Kidney (tissue), 14 donors: ENCODE measurements around the gene UST. TPM values are rescaled to one million over a fixed set of nuclear protein-coding genes. Genes with fewer than 3 reads are reported as not detected.

Source experiments
- DNase-seq, 5 donors: peaks; one replicate each; pipeline ENCODE4 v3.0.0-alpha.2; 2013 to 2020
- FAIRE-seq: peaks from 2 replicates; lab custom pipeline; 2012; peaks lifted over from hg19 to GRCh38; lab: Jason Lieb, UNC
- H3K27ac ChIP-seq, 2 donors: one replicate each; pipeline ENCODE4 v1.7.0; 2013; ENCODE audit warnings: low read depth in 2 of 2, low read length in 2 of 2, inconsistent platforms in 1 of 2
- H3K27me3 ChIP-seq: one replicate; pipeline ENCODE4 v1.7.1; 2013; ENCODE audit warnings: low read length, inconsistent platforms; ENCODE audit not compliant: control insufficient read depth, insufficient read depth
- H3K36me3 ChIP-seq, 3 donors: one replicate each; pipeline versions ENCODE4 v1.7.0 to v1.7.1; 2013; ENCODE audit warnings: low read length in 3 of 3, control low read depth in 1 of 3, inconsistent platforms in 1 of 3; ENCODE audit not compliant: insufficient read depth in 3 of 3, control insufficient read depth in 2 of 3
- H3K4me1 ChIP-seq, 3 donors: one replicate each; pipeline versions ENCODE4 v1.7.0 to v1.7.1; 2013; ENCODE audit warnings: low read length in 3 of 3, inconsistent platforms in 1 of 3, low read depth in 1 of 3; ENCODE audit not compliant: control insufficient read depth in 2 of 3, insufficient read depth in 2 of 3
- H3K4me3 ChIP-seq, 3 donors: one replicate each; pipeline versions ENCODE4 v1.7.0 to v1.8.1; 2013; ENCODE audit warnings: low read length in 3 of 3, control low read depth in 1 of 3, inconsistent platforms in 1 of 3
- H3K9ac ChIP-seq, 3 donors: one replicate each; pipeline versions ENCODE4 v1.7.0 to v1.7.1; 2013; ENCODE audit warnings: low read length in 3 of 3, control low read depth in 1 of 3, inconsistent platforms in 1 of 3
- H3K9me3 ChIP-seq, 3 donors: one replicate each; pipeline versions ENCODE4 v1.7.0 to v1.7.1; 2013; ENCODE audit warnings: low read length in 3 of 3, control low read depth in 1 of 3, inconsistent platforms in 1 of 3; ENCODE audit not compliant: control insufficient read depth in 2 of 3, insufficient read depth in 1 of 3
- intact Hi-C: fragments of 100-400 bp; cut with DNase I; formaldehyde crosslinking; loops from one replicate; pipeline ENCODE4 v1.11.1; 2022
- polyA plus RNA-seq: library from polyadenylated mRNA; stranded (reverse); fragments of 350-450 nt; fragmentation: Illumina TruSeq; extraction: RNeasy Lipid Tissue Mini Kit (QIAGEN cat#74804); gene quantifications from one replicate; pipeline ENCODE4 v1.2.3, GENCODE V29; 2014; ENCODE audit warnings: low read depth, low replicate concordance; ENCODE audit not compliant: insufficient read depth
- total RNA-seq: library from RNA; stranded (reverse); fragmentation: NEBNext Ultra II Directional; extraction: Animal tissue kit (Norgen Biotek cat#: 25700); gene quantifications from one replicate; pipeline ENCODE4 v1.2.1, GENCODE V29; 2021
- TF ChIP-seq, protein P1 (sequence below): IDR thresholded peaks from 3 replicates; pipeline ENCODE4 v1.5.1; 2012; ENCODE audit warnings: mild to moderate bottlenecking, moderate library complexity, borderline replicate concordance; ENCODE audit not compliant: insufficient read depth; ENCODE audit errors: extremely low read depth
- donor health status: control.
- donor health status: control.
- donor health status: control.
- donor health status: control.
- donor health status: control.
- donor health status: DM: yes; HTN: yes; CAD: no.
- donor health status: Normal renal cell carcinoma (clear cell type).

UST gene
- total and polyA plus RNA-seq, 2 donors from 2014 or later = 3.2 to 4.2 TPM

DNA sequence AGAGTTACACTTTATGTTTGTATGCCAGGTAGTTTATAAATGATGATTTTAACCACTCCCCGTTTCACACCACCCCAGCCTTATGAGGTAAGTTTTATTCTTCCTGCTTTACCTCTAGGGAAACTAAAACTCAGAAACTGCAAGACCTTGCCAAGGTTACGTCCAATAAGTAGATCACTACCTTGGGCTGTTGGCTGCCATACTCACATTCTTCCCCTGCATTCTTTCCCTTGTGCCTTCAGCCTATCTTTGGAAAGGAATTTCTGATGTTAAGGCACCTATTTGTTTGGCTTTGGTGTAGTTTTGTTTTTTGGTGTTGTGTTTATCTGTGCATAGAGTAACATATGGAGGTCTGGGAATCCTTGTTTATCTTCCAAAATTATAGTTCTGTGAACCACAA, 122.1 kb downstream of the UST start:
- no peak for FAIRE-seq

DNA sequence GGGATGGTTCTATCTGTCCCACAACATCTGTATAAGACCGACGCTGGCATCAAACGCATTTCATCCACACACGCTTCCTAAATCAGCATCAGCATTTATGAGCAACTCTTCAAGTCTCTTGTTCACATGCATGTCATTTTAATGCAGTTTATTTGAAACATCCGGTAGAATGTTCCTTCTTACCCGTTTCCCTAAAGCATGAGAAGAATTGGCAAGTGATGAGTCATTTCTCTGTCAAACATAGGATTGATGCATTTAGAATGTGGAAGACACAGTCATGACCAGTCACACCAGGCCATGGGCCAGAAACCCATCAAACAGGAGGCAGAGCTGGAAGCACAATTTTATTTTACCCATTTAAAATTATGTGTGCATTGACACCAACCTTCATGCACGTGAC, 122.8 kb downstream of the UST start:
- H3K27me3 ChIP-seq = no peaks in the 10 kb centered on the region
- intact Hi-C loops = no loop called here
- H3K9ac ChIP-seq = no peak overlapping the region
- FAIRE-seq (no peak), DNase-seq (peak in 1 of 5 donors; percentile 15)
- no peaks in the 10 kb centered on the region for H3K9me3 ChIP-seq
- TF ChIP-seq, protein P1, sequence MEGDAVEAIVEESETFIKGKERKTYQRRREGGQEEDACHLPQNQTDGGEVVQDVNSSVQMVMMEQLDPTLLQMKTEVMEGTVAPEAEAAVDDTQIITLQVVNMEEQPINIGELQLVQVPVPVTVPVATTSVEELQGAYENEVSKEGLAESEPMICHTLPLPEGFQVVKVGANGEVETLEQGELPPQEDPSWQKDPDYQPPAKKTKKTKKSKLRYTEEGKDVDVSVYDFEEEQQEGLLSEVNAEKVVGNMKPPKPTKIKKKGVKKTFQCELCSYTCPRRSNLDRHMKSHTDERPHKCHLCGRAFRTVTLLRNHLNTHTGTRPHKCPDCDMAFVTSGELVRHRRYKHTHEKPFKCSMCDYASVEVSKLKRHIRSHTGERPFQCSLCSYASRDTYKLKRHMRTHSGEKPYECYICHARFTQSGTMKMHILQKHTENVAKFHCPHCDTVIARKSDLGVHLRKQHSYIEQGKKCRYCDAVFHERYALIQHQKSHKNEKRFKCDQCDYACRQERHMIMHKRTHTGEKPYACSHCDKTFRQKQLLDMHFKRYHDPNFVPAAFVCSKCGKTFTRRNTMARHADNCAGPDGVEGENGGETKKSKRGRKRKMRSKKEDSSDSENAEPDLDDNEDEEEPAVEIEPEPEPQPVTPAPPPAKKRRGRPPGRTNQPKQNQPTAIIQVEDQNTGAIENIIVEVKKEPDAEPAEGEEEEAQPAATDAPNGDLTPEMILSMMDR = no peak
- H3K27ac ChIP-seq = no peak overlapping the region
- no peaks in the 10 kb centered on the region for H3K4me1 ChIP-seq
- no peak overlapping the region for H3K4me3 ChIP-seq
- H3K36me3 ChIP-seq = no peaks in the 10 kb centered on the region

More for the DNA sequence above, 122.1 kb downstream of the UST start:
- no peaks in the 10 kb centered on the region for H3K9me3 ChIP-seq
- no peak for DNase-seq
- H3K36me3 ChIP-seq = no peaks in the 10 kb centered on the region
- no peak overlapping the region for H3K27ac ChIP-seq
- no peak overlapping the region for H3K9ac ChIP-seq
- TF ChIP-seq, protein P1 = no peak
- no peaks in the 10 kb centered on the region for H3K4me1 ChIP-seq
- intact Hi-C loops = no loop called here
- H3K4me3 ChIP-seq = no peak overlapping the region
- H3K27me3 ChIP-seq = no peaks in the 10 kb centered on the region

DNA sequence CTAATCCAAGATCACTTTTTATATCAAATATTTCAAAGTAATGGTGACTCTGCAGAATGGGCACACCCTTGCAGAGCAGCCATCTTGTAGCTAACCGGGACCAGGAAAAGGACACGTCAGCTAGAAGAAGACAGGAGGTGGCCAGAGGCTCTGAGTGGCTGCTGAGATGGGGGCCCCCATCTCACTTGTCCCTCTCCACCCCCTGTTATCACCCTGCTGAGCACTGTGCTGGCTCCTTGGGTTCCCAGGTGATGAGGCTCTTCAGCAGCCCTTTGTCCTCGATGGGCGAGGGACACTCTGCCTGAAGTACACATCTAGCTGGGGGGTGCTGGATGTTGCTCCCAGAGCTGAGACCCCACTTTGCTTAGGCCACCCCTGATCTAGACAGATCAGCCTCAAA, 126.3 kb downstream of the UST start:
- TF ChIP-seq, protein P1 = no peak
- Histone ChIP-seq H3K36me3 (no peaks in the 10 kb centered on the region), H3K27ac (no peak overlapping the region), H3K4me3 (no peak overlapping the region), H3K4me1 (no peaks in the 10 kb centered on the region), H3K9me3 (no peaks in the 10 kb centered on the region), H3K27me3 (no peaks in the 10 kb centered on the region), H3K9ac (no peak overlapping the region)
- FAIRE-seq (no peak), DNase-seq (peak in 1 of 5 donors; percentile 48)
- intact Hi-C loops = no loop called here

DNA sequence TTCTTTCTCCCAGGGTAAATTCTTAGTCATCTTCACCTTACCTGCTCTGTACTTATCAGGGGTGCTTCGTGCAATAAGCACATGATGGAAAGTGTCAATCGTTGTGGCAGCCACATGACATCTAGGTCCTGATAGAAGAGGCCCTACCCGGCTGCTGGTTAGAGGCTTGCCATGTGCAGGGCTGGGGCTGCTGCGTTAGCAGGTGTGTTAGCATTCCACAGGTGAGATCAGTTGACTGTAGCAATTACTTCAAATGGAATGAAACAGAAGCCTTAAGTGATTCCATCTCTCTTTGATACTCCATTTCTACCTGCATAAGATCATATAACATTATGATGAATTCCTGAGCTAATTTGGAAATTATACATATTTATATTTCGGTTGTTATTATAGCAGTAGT, 127.0 kb downstream of the UST start:
- Histone ChIP-seq H3K4me1 (no peaks in the 10 kb centered on the region), H3K36me3 (no peaks in the 10 kb centered on the region), H3K27ac (no peak overlapping the region), H3K27me3 (no peaks in the 10 kb centered on the region), H3K9me3 (no peaks in the 10 kb centered on the region), H3K4me3 (no peak overlapping the region), H3K9ac (no peak overlapping the region)
- intact Hi-C loops = no loop called here
- DNase-seq (peak in 1 of 5 donors; percentile 29), FAIRE-seq (no peak)
- TF ChIP-seq, protein P1 = no peak
